NAMALWA (cell line): ENCODE measurements around the gene DIAPH3.
"Not testable (repeated sequence)": the region's sequence is repeated elsewhere in the genome, so short reads cannot be mapped to it uniquely, and the experiment has no call there.

Experiments
- DNase-seq: peaks from one replicate; pipeline ENCODE4 v3.0.0-alpha.2; 2015; ENCODE audit warnings: low spot score

The DIAPH3 gene

GRCh38 chr13:60094385-60095088 is 69.2 kb downstream of the DIAPH3 start:
- DNase-seq, result no peak

DNA sequence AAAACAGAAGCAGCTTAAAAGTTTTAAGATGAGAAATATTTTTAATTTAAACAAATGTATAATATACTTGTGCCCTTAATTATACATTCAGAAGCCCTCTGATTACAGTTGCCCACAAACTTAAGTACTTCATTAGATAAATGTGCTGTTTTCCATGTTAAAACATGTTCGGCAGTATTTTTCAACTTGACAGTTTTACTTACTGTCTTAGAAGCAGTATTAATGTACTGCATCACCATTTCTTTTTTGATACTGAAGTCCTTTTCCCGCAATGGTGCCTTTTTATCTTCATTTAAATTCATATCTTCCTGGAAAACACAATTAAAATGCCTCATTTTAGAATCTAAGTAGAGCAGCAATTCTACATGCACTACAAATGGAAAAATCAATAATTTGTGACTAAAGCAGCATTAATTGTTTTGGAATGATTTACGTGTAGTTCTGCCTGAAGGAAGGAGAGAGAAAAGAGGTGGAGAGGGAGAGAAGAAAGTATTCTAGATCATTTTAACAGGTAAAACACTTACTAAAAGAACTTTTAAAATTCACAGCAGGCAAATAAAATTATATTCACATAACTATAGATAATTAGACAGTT is 70.2 kb downstream of the DIAPH3 start:
- no peak for DNase-seq

GRCh38 chr13:60091573-60091972 is 72.2 kb downstream of the DIAPH3 start:
- DNase-seq, result no peak

DNA sequence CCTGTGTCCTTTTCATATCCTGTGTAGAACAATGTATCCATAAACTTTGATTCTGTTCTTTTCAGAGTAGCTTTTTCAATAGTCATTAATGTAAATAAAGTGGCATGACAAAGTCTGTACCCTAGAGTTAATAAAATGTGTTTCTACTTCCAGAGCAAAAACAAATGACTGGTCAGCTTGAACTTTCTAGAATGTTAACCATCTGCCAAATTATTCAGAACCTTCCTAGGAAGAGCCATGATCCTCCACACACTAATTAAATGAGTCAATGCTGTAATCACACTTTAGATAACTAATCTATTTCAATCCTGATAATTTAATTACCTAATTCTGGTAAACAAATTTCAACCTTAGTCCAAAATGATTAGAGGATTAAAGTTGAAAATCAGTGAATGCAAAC is 73.2 kb downstream of the DIAPH3 start:
- no peak for DNase-seq

- not testable (repeated sequence) for DNase-seq
Observed at GRCh38 chr13:60083780-60084179, 79.9 kb downstream of the DIAPH3 start.

- DNase-seq, result no peak
Observed at GRCh38 chr13:60080850-60081249, 82.9 kb downstream of the DIAPH3 start.

DNA sequence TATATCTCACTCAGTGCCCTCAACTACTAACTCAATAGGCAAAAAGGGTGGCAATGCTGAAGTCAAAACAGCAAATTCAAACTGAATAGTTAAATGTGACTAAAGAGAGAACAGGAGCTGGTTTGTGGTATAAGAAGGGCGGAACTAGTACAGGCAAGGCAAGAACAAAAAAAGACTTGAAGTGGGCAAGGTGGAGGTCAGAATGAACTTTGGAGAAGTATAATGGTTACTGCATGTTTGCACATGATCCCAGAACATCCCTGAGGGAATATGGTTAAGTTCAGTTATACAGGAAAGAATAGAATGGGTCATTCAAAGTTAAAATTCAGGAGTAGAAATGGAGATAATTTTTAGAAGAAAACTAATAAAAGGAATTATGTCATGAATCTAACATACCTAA is 85.5 kb downstream of the DIAPH3 start:
- no peak for DNase-seq

DNA sequence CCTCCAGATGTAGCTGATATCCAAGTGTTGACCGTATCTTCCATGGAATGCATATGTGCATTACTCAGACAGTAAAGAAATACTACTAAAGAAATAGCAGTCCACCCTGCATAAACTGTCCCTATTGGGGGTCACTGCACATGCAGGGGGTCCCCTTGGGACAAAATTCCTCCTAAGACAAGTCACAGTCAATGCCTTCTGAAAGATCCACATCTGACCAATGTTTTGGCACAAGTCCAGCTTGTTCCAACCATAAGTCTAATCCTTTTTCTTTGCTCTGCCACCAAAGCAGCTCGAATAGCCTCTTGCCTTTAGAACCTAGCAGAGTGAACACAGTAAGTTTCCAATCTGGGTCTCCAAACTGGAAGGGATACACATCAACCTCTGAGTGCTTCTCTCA is 87.9 kb downstream of the DIAPH3 start:
- DNase-seq, result no peak

DNA sequence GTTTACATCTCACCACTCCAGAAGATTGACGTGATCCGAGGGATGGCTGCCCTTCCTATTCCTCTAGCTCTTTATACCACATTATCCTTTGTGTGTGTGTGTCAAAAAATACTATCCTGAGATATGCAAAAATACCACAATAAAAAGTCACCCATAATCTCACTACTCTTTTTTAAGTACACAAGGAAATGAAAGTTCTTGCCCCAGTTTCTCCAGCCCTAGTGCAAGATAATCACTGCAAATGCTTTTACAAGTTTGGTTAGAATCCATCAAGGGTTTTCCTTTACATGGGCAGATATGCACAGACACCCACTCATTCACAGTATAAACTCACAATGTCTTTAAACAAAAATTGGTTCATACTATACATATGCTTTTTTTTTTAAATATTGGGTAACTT is 89.3 kb downstream of the DIAPH3 start:
- DNase-seq, result no peak

DNA sequence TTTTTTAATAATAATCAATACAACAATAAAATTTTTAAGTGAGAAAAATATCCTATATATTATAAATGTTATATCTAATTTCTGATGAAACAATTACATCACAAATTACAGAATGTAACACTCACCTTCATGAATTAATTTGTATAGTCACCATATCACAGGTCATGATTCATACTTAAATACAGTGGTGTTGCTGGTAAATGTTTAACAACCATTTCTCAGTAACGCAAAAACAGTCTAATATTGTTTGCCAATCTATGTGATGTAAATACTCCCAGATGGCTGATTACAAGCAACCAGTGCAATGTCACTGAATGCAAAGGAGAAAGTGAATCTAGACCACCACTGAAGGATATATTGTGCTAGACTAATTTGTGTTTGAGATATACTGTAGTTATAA is 97.5 kb downstream of the DIAPH3 start:
- no peak for DNase-seq

DNA sequence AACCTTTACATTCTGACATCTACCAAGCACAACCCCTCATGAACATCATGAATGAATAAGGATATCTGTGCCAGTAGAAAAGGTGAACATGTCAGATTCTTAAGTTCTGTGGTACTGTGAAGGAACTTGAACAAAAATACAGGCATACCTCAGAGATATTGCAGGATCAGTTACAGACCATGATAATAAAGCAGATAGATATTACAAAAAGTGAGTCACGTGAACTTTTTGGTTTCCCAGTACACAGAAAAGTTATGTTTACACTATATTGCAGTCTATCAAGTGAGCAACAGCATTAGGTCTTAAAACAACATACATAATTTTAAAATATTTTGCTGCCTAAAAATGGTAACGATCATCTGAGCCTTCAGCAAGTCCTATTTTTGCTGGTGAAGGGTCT is 101.2 kb downstream of the DIAPH3 start:
- no peak for DNase-seq

- no peak for DNase-seq
Observed at GRCh38 chr13:60061737-60062136, 102.0 kb downstream of the DIAPH3 start.

- DNase-seq, result no peak
Observed at GRCh38 chr13:60051754-60052285, 111.9 kb downstream of the DIAPH3 start.

- not testable (repeated sequence) for DNase-seq
Observed at GRCh38 chr13:60048353-60048752, 115.4 kb downstream of the DIAPH3 start.

- DNase-seq, result no peak
Observed at GRCh38 chr13:60047918-60048317, 115.8 kb downstream of the DIAPH3 start.

- DNase-seq, result no peak
Observed at GRCh38 chr13:60044321-60044720, 119.4 kb downstream of the DIAPH3 start.

- DNase-seq, result no peak
Observed at GRCh38 chr13:60043262-60043661, 120.5 kb downstream of the DIAPH3 start.

DNA sequence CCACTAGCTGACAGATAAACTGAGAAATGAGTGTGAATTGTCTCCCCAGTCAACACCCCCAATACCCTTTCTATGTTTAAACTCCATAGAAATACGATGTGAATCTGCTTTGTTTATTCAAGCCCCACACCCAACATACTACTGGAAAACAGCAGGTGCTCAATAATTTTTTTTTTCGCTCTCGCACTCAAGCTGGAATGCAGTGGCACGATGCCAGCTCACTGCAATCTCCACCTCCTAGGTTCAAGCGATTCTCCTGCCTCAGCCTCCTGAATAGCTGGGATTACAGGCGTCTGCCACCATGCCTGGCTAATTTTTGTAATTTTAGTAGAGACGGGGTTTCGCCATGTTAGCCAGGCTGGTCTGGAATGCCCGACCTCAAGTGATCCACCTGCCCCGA is 123.1 kb downstream of the DIAPH3 start:
- DNase-seq, result not testable (repeated sequence)

DNA sequence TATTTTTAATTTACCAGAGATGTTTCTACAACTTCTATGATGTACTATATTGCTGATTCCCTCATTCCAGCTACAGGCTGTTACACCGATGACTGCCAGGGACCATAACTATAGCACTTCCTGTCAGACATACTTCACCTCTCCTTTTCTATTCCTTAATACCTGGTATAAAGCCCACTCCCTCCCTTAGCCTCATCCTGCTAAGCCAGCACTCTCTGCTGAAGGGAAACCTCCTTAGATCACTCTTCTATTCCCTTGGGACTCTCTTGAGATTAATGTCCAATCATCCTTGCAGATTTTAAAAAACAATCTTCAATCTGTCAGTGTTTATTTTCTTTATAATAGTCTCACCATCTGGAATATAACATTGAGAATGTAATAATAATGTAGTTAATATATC is 127.9 kb downstream of the DIAPH3 start:
- no peak for DNase-seq

DNA sequence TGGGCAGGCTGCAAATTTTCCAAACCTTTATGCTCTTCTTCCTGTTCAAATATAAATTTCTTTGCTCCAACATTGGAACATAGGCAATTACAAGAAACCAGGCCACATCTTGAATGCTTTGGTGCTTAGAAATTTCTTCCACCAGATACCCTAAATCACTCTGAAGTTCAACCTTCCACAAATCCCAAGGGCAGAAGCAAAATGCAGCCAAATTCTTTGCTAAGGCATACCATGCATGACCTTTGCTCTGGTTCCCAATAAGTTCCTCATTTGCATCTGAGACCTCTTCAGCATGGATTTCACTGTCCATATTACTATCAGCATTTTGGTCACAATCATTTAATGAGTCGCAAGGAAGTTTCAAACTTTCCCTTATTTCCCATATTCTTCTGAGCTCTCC is 130.9 kb downstream of the DIAPH3 start:
- no peak for DNase-seq

GRCh38 chr13:60028021-60028420 is 135.7 kb downstream of the DIAPH3 start:
- DNase-seq, result no peak

- no peak for DNase-seq
Observed at GRCh38 chr13:60026286-60026685, 137.4 kb downstream of the DIAPH3 start.

DNA sequence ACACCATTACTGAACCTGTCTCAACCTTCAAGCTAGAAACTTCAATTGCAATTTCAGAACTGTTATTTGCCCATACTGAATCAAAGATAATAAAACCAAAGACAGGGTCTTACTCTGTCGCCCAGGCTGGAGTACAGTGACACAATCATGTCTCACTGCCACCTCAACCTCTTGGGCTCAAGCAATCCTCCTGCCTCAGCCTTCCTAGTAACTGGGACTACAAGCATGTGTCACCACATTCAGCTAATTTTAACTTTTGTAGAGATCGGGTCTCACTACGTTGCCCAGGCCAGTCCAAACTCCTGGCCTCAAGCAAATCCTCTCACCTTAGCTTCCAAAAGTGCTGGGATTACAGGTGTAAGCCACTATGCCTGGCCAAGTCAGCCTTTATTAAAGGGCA is 143.4 kb downstream of the DIAPH3 start:
- DNase-seq, result no peak
